22Rv1 (cell line): Measurements from ENCODE around the gene NRSN1.

ENCODE experiments used
- H3K27ac ChIP-seq: fragments of 450-650 bp; 2 replicates; pipeline ENCODE4 v1.5.1; 2017
- ZFX ChIP-seq: fragments of 450-650 bp; IDR thresholded peaks from 2 replicates; pipeline ENCODE4 v1.6.1; 2017; ENCODE audit warnings: antibody characterized with exemption, borderline replicate concordance
- TF ChIP-seq, protein P1 (sequence below): fragments of 450-650 bp; IDR thresholded peaks from 2 replicates; pipeline ENCODE4 v1.5.1; 2017; ENCODE audit warnings: mild to moderate bottlenecking

The NRSN1 gene

DNA sequence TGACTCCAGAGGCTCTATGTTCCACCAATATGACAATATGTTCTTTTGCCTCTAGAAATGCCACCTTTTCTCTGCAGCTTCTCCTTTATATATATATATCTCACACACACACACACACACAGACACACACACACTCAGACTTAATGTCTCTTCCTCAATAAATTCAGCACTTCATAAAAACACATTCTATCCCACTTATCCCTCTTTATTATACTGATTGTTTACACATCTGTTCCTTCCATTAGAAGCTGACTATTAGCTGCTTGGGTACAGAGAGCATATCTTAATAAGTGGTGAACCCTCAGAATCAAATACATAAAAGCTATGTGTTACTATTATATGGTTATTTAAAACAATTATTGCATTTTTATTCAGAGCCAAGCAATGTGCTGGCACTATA lies 23.3 kb downstream of the NRSN1 start:
- no peak for TF ChIP-seq ZFX
- TF ChIP-seq, protein P1, sequence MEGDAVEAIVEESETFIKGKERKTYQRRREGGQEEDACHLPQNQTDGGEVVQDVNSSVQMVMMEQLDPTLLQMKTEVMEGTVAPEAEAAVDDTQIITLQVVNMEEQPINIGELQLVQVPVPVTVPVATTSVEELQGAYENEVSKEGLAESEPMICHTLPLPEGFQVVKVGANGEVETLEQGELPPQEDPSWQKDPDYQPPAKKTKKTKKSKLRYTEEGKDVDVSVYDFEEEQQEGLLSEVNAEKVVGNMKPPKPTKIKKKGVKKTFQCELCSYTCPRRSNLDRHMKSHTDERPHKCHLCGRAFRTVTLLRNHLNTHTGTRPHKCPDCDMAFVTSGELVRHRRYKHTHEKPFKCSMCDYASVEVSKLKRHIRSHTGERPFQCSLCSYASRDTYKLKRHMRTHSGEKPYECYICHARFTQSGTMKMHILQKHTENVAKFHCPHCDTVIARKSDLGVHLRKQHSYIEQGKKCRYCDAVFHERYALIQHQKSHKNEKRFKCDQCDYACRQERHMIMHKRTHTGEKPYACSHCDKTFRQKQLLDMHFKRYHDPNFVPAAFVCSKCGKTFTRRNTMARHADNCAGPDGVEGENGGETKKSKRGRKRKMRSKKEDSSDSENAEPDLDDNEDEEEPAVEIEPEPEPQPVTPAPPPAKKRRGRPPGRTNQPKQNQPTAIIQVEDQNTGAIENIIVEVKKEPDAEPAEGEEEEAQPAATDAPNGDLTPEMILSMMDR, result no peak
- no peak overlapping the region for H3K27ac ChIP-seq

- TF ChIP-seq ZFX, result no peak
Observed at GRCh38 chr6:24149836-24150235, 23.8 kb downstream of the NRSN1 start.

GRCh38 chr6:24152014-24152413 lies 26.0 kb downstream of the NRSN1 start:
- H3K27ac ChIP-seq, result no peak overlapping the region

More at GRCh38 chr6:24149836-24150235, 23.8 kb downstream of the NRSN1 start:
- H3K27ac ChIP-seq, result no peak overlapping the region

DNA sequence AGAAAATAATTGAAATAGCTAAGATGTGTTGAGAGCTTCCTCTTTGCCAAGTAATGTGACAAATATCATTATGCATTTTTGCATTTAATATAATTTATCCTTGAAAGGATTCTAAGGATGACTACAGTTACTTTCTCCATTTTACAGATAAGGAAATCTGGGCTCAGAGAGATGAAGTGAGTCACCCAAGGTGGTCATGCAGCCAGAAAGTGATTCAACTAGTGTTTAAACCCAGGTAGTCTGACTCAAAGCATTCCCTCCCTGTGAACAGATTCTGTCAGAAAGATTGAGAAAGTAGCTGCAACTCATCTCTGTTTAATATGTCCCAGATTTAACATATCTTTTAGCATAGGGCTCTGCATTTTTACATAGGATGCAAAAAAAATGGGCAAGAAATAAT lies 28.1 kb downstream of the NRSN1 start:
- no peak overlapping the region for H3K27ac ChIP-seq
- TF ChIP-seq, protein P1, result no peak
- no peak for TF ChIP-seq ZFX

More at GRCh38 chr6:24152014-24152413, 26.0 kb downstream of the NRSN1 start:
- no peak for TF ChIP-seq ZFX
- TF ChIP-seq, protein P1, result no peak

GRCh38 chr6:24157886-24158285 lies 31.9 kb downstream of the NRSN1 start:
- no peak overlapping the region for H3K27ac ChIP-seq
- TF ChIP-seq ZFX, result no peak
- TF ChIP-seq, protein P1, result no peak

DNA sequence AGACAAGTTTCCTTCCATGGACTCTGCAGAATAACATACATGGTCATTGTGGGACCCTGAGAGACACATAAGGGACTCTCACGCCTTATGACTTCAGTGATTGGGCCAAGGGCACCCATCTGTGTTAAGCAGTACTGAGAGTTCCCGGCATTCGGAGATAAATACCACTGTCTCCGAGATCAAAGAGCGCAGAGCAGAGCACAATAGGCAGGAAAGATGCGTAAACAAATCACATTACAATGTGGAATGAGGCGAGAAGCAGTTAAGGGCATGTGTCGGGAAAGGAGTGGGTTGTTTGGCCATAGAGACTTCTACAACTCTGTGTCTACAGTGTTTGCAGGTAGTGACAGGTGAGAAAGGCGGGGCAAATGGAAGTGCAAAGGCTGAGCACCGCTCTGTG lies 57.6 kb downstream of the NRSN1 start:
- no peak overlapping the region for H3K27ac ChIP-seq
- TF ChIP-seq, protein P1, result no peak
- TF ChIP-seq ZFX, result no peak

GRCh38 chr6:24186349-24186748 lies 60.3 kb downstream of the NRSN1 start:
- TF ChIP-seq, protein P1, result no peak
- no peak for TF ChIP-seq ZFX
- H3K27ac ChIP-seq, result no peak overlapping the region

GRCh38 chr6:24187965-24188577 lies 62.1 kb downstream of the NRSN1 start:
- no peak overlapping the region for H3K27ac ChIP-seq
- TF ChIP-seq, protein P1, result no peak
- no peak for TF ChIP-seq ZFX
